ENCODE results near the gene AP1M2.

- TF ChIP-seq, protein P1, sequence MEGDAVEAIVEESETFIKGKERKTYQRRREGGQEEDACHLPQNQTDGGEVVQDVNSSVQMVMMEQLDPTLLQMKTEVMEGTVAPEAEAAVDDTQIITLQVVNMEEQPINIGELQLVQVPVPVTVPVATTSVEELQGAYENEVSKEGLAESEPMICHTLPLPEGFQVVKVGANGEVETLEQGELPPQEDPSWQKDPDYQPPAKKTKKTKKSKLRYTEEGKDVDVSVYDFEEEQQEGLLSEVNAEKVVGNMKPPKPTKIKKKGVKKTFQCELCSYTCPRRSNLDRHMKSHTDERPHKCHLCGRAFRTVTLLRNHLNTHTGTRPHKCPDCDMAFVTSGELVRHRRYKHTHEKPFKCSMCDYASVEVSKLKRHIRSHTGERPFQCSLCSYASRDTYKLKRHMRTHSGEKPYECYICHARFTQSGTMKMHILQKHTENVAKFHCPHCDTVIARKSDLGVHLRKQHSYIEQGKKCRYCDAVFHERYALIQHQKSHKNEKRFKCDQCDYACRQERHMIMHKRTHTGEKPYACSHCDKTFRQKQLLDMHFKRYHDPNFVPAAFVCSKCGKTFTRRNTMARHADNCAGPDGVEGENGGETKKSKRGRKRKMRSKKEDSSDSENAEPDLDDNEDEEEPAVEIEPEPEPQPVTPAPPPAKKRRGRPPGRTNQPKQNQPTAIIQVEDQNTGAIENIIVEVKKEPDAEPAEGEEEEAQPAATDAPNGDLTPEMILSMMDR (IDR thresholded peaks at IDR 0.05) = no peak
- no peak for TF ChIP-seq POLR2A (IDR thresholded peaks at IDR 0.05)
These were observed 29.4 kb downstream of the AP1M2 start for GRCh38 chr19:10557603-10558197.

Data from prostate gland (tissue), 2 donors.